Cardiac fibroblast (primary cell): ENCODE data around the gene KRTAP12-4.
"Not testable (repeated sequence)": the region's sequence is repeated elsewhere in the genome, so short reads cannot be mapped to it uniquely, and the experiment has no call there.

Experiments
- DNase-seq, 2 donors: peaks; one replicate each; pipeline versions ENCODE4 v3.0.0 to v3.0.0-alpha.2; 2010; ENCODE audit warnings: low read depth in 2 of 2
- H3K4me3 ChIP-seq, 2 donors: replicated peaks in 1 of 2; 1 replicate in 1 of 2; 2 replicates in 1 of 2; pipeline ENCODE4 v1.5.1; 2011; ENCODE audit warnings: low read depth in 2 of 2, low read length in 2 of 2, mild to moderate bottlenecking in 2 of 2, moderate library complexity in 1 of 2
- TF ChIP-seq, protein P1 (sequence below): IDR thresholded peaks from one replicate; pipeline ENCODE4 v1.5.1; 2011; ENCODE audit warnings: low read depth, mild to moderate bottlenecking, low read length, inconsistent platforms

Gene KRTAP12-4

GRCh38 chr21:44644878-44645277 lies 9.6 kb downstream of the KRTAP12-4 start:
- no peak overlapping the region for H3K4me3 ChIP-seq
- no peak for DNase-seq
- TF ChIP-seq, protein P1, sequence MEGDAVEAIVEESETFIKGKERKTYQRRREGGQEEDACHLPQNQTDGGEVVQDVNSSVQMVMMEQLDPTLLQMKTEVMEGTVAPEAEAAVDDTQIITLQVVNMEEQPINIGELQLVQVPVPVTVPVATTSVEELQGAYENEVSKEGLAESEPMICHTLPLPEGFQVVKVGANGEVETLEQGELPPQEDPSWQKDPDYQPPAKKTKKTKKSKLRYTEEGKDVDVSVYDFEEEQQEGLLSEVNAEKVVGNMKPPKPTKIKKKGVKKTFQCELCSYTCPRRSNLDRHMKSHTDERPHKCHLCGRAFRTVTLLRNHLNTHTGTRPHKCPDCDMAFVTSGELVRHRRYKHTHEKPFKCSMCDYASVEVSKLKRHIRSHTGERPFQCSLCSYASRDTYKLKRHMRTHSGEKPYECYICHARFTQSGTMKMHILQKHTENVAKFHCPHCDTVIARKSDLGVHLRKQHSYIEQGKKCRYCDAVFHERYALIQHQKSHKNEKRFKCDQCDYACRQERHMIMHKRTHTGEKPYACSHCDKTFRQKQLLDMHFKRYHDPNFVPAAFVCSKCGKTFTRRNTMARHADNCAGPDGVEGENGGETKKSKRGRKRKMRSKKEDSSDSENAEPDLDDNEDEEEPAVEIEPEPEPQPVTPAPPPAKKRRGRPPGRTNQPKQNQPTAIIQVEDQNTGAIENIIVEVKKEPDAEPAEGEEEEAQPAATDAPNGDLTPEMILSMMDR = no peak

DNA sequence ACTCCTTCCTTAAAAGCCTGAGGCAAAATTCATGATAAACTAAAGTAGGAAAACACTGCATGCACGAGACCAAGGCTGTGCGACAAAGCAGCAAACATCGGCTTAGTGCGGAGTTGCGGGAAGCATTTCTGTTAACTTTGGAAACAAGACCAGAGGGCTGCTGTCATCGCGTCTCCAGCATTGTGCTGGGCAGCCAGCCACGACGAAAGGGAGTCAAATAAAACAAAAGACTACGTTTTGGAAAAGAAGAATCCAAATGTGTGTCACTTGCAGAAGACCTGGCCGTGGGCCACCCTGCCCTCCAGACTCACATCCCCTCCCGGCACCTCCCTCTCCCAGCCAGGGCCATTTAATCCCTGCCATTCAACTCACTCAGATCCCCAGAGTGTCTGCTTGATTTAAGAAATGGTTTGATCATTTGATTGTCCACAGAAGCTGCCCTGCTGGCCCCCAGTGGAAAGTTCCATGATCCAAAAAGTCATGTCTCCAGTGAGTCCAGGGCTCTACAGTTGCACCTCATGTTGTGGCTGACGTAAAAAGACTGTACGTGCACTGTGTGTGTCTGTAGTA lies 10.6 kb downstream of the KRTAP12-4 start:
- TF ChIP-seq, protein P1 = no peak
- no peak for DNase-seq
- no peak overlapping the region for H3K4me3 ChIP-seq

DNA sequence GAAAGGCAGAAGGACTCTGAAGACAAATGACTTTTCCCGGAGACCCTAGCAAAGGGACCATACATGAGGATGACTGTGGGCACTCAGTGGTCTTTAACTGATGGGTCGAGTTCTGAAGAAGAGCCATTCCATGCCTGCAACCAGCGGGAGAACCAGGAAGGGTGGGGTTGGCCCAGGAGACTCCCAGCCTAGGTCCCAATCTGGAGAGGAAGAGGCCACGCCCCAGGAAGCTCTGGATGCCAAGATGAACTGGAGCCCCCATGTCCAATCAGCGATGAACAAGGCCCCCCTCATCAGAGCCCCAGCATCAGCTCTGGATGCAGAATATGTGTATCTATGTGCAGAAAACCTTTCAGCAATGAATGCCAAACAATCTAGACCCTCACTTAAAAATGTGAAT lies 13.7 kb downstream of the KRTAP12-4 start:
- DNase-seq = no peak
- TF ChIP-seq, protein P1 = no peak
- no peak overlapping the region for H3K4me3 ChIP-seq

GRCh38 chr21:44639331-44639655 lies 15.2 kb downstream of the KRTAP12-4 start:
- TF ChIP-seq, protein P1 = no peak
- H3K4me3 ChIP-seq = no peak overlapping the region
- no peak for DNase-seq

DNA sequence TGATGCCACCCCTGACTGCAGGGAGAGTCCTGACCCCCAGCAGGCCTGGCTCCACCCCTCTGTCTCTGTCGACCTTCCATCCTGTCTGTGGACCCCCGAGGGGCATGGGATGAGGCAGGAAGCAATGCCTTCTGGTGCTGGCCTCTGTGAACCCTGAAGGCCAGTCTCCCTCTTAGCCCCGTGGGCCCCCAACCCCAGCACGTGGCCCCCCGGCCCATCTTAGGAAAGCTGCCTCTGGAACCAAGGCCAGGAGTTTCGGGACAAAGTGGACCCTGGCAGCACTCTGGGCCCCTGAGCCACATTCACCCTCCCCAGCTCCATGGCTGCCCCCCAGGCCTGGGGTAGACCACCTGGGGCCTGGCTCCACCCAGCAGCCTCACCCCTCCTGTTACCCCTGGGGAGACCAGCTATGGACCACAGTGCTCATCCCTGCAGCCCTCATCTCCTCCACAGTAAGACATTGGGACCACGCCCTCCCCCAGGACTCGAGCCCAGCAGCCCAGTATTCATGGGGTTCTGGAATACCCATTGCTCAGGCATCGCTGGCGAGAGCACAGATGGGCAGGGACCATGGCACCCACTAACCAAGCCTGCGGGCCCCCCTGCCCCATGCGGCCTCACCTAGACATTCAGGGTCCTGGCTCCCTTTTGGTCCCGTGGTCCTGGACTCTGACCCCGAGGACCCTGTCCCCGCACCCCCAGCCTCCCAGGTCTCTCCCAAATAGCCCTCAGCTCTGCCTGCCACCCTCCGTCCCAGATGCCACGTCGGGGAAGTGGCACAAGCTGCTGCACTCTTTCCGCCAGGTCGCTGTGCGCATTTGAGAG lies 15.7 kb downstream of the KRTAP12-4 start:
- not testable (repeated sequence) for DNase-seq, H3K4me3 ChIP-seq

GRCh38 chr21:44637851-44638348 lies 16.6 kb downstream of the KRTAP12-4 start:
- not testable (repeated sequence) for H3K4me3 ChIP-seq, DNase-seq

- no peak for DNase-seq
- TF ChIP-seq, protein P1 = no peak
- no peak within 1 kb of the TSS for H3K4me3 ChIP-seq
Observed at GRCh38 chr21:44637018-44637850, 17.2 kb downstream of the KRTAP12-4 start, which contains the start of gene KRTAP10-10. Gene KRTAP10-10 (plus strand): TSS chr21:44637356. CDS start chr21:44637418, 62 bp downstream.
